HepG2 (cell line): ENCODE measurements around the gene EEPD1. TPM values are rescaled to one million over a fixed set of nuclear protein-coding genes. Genes with fewer than 3 reads are reported as not detected.

Experiments
- CEBPZ ChIP-seq: IDR thresholded peaks from 2 replicates; pipeline ENCODE4 v1.6.1; 2012; ENCODE audit warnings: low read length, improper control_type of control experiment
- CREBL2 ChIP-seq: sonication (generic); formaldehyde crosslinking; IDR thresholded peaks from 2 replicates; pipeline ENCODE4 v1.8.1; 2023; ENCODE audit warnings: missing genetic modification reagents, mild to moderate bottlenecking, borderline replicate concordance
- EZH2 ChIP-seq: conservative IDR thresholded peaks from 2 replicates; pipeline ENCODE4 v1.6.1; 2012; ENCODE audit warnings: mild to moderate bottlenecking, low read depth, low read length, moderate library complexity
- FOXK1 ChIP-seq: sonication (generic); formaldehyde crosslinking; IDR thresholded peaks from 2 replicates; pipeline ENCODE4 v1.4.0; 2020; ENCODE audit warnings: low read depth, missing genetic modification reagents, borderline replicate concordance
- HCFC1 ChIP-seq: fragments of 150-350 bp; IDR thresholded peaks from 2 replicates; pipeline ENCODE4 v1.6.1; 2014; ENCODE audit warnings: low read depth, low read length
- IRF9 ChIP-seq: sonication (generic); formaldehyde crosslinking; IDR thresholded peaks from 2 replicates; pipeline ENCODE4 v1.8.0; 2022; ENCODE audit warnings: missing genetic modification reagents, mild to moderate bottlenecking, borderline replicate concordance
- KLF6 ChIP-seq: IDR thresholded peaks from 2 replicates; pipeline ENCODE4 v1.8.0; 2016; ENCODE audit warnings: missing biosample characterization, missing genetic modification reagents
- PAWR ChIP-seq: sonication (generic); formaldehyde crosslinking; IDR thresholded peaks from 2 replicates; pipeline ENCODE4 v1.4.0; 2020; ENCODE audit warnings: missing genetic modification reagents, mild to moderate bottlenecking, borderline replicate concordance
- PHF21A ChIP-seq: sonication (generic); formaldehyde crosslinking; IDR thresholded peaks from 2 replicates; pipeline ENCODE4 v1.5.0; 2020; ENCODE audit warnings: mild to moderate bottlenecking, missing genetic modification reagents
- PRDM15 ChIP-seq: sonication (generic); formaldehyde crosslinking; IDR thresholded peaks from 2 replicates; pipeline ENCODE4 v1.4.0; 2020; ENCODE audit warnings: missing genetic modification reagents
- SMAD3 ChIP-seq: sonication (generic); formaldehyde crosslinking; IDR thresholded peaks from 2 replicates; pipeline ENCODE4 v1.4.0; 2020; ENCODE audit warnings: missing genetic modification reagents
- ZBTB7A ChIP-seq: sonication (generic); formaldehyde crosslinking; IDR thresholded peaks from 2 replicates; pipeline ENCODE4 v1.8.0; 2022; ENCODE audit warnings: mild to moderate bottlenecking, missing genetic modification reagents
- ZNF12 ChIP-seq: sonication (generic); formaldehyde crosslinking; IDR thresholded peaks from 2 replicates; pipeline ENCODE4 v1.5.0; 2020; ENCODE audit warnings: missing genetic modification reagents
- ZNF354B ChIP-seq: sonication (generic); formaldehyde crosslinking; IDR thresholded peaks from 2 replicates; pipeline ENCODE4 v1.8.0; 2022; ENCODE audit warnings: mild to moderate bottlenecking, missing genetic modification reagents
- ZNF414 ChIP-seq: sonication (generic); formaldehyde crosslinking; IDR thresholded peaks from 2 replicates; pipeline ENCODE4 v1.5.0; 2020; ENCODE audit warnings: missing genetic modification reagents
- ZNF431 ChIP-seq: sonication (generic); formaldehyde crosslinking; IDR thresholded peaks from 2 replicates; pipeline ENCODE4 v1.9.0; 2022; ENCODE audit warnings: missing genetic modification reagents, low read depth, mild to moderate bottlenecking, borderline replicate concordance
- ZNF567 ChIP-seq: sonication (generic); formaldehyde crosslinking; IDR thresholded peaks from 2 replicates; pipeline ENCODE4 v1.8.1; 2023; ENCODE audit warnings: mild to moderate bottlenecking, missing genetic modification reagents, borderline replicate concordance
- ZNF737 ChIP-seq: sonication (generic); formaldehyde crosslinking; IDR thresholded peaks from 2 replicates; pipeline ENCODE4 v1.5.0; 2020; ENCODE audit warnings: missing genetic modification reagents, mild to moderate bottlenecking, borderline replicate concordance
- ZNF800 ChIP-seq: sonication (generic); formaldehyde crosslinking; IDR thresholded peaks from 2 replicates; pipeline ENCODE4 v1.4.0; 2020; ENCODE audit warnings: missing genetic modification reagents
- ZSCAN20 ChIP-seq: sonication (generic); formaldehyde crosslinking; IDR thresholded peaks from 2 replicates; pipeline ENCODE4 v1.4.0; 2020; ENCODE audit warnings: missing genetic modification reagents, mild to moderate bottlenecking, borderline replicate concordance
- polyA plus RNA-seq, 8 experiments: library from polyadenylated mRNA; depleted of rRNA in 3 of 8; stranded (reverse) in 7 of 8; unstranded in 1 of 8; fragments of >200 nt; fragmentation: Illumina TruSeq in 4 of 8; extraction: Trizol in 4 of 8; gene quantifications; 2 replicates each; pipeline versions ENCODE4 v1.2.1 to v1.2.3, GENCODE V29; 2011 to 2016; ENCODE audit warnings: low read depth in 4 of 8, missing spikeins in 1 of 8, mixed read lengths in 1 of 8; ENCODE audit not compliant: insufficient read depth in 1 of 8
- total RNA-seq, 5 experiments: library from RNA; depleted of rRNA; stranded (reverse); fragments of >200 nt; fragmentation: Illumina TruSeq; extraction: Trizol; gene quantifications; 2 replicates each; pipeline ENCODE4 v1.2.3, GENCODE V29; 2016; ENCODE audit warnings: low read depth in 1 of 5

Gene EEPD1
- total and polyA plus RNA-seq, 2 of the 13 experiments (the other 11 are each of a cell fraction or from before 2014, with no cell fraction given): 10.1 to 16.4 TPM

GRCh38 chr7:36165059-36165458, 12.0 kb downstream of the EEPD1 start (continued):
- TF ChIP-seq PAWR: no peak
- no peak for TF ChIP-seq ZNF737 (CRISPR knock-in tag)
- TF ChIP-seq ZNF567 (CRISPR knock-in tag): no peak
- no peak for TF ChIP-seq IRF9 (CRISPR knock-in tag)
- peak; percentile 72; the same call in 1 of the 2 replicates for TF ChIP-seq PRDM15
- no peak for TF ChIP-seq ZBTB7A (CRISPR knock-in tag)
- TF ChIP-seq ZNF354B: no peak
- no peak for TF ChIP-seq ZSCAN20
- no peak for TF ChIP-seq ZNF431 (CRISPR knock-in tag)
- no peak for TF ChIP-seq ZNF414 (CRISPR knock-in tag)
- TF ChIP-seq HCFC1: no peak
- 0 out of 2 replicates have a peak, but pooled peaks have one; percentile 42 for TF ChIP-seq SMAD3 (CRISPR knock-in tag)
- no peak for TF ChIP-seq FOXK1 (CRISPR knock-in tag)
- TF ChIP-seq PHF21A (CRISPR knock-in tag): no peak
- TF ChIP-seq ZNF12 (CRISPR knock-in tag): 0 out of 2 replicates have a peak, but pooled peaks have one; percentile 24
- no peak for TF ChIP-seq CREBL2 (CRISPR knock-in tag)
- TF ChIP-seq KLF6 (CRISPR knock-in tag): no peak
- no peak for TF ChIP-seq EZH2
- TF ChIP-seq ZNF800 (CRISPR knock-in tag): no peak
- no peak for TF ChIP-seq CEBPZ
